Memory B cell (primary cell): ENCODE measurements around the gene CFAP58.

Experiments used
- ATAC-seq: fragments of 150-1000 bp; cut with Tn5 transposase; 2 replicates; pipeline ENCODE4 v1.10.0; 2021; ENCODE audit warnings: low read depth, mild to moderate bottlenecking, moderate library complexity
- DNase-seq, 2 donors: peaks; one replicate each; pipeline ENCODE4 v3.0.0; 2022; ENCODE audit warnings: low spot score in 2 of 2
- H3K27ac Mint-ChIP-seq: one replicate; pipeline ENCODE4 v1.8.0; 2022; ENCODE audit warnings: mild to moderate bottlenecking, moderate library complexity, mixed read lengths
- H3K27me3 Mint-ChIP-seq: one replicate; pipeline ENCODE4 v1.8.0; 2022; ENCODE audit warnings: mixed read lengths
- H3K36me3 Mint-ChIP-seq: one replicate; pipeline ENCODE4 v1.8.0; 2022; ENCODE audit warnings: mild to moderate bottlenecking, mixed read lengths
- H3K4me1 Mint-ChIP-seq: one replicate; pipeline ENCODE4 v1.8.0; 2022; ENCODE audit warnings: mixed read lengths
- H3K4me3 Mint-ChIP-seq: one replicate; pipeline ENCODE4 v1.8.0; 2022; ENCODE audit warnings: mild to moderate bottlenecking, moderate library complexity, mixed read lengths
- H3K9me3 Mint-ChIP-seq: one replicate; pipeline ENCODE4 v1.8.0; 2022; ENCODE audit warnings: mixed read lengths

CFAP58 gene

GRCh38 chr10:104336821-104337467 is 16.7 kb upstream of the CFAP58 start:
- ATAC-seq: peak; percentile 35
- Mint-ChIP-seq H3K9me3 (no peaks in the 10 kb centered on the region), H3K4me3 (peak overlapping the region; percentile 99), H3K4me1 (peaks cover 35% of the 10 kb centered on the region), H3K27ac (peak overlapping the region; percentile 95), H3K27me3 (no peaks in the 10 kb centered on the region), H3K36me3 (peaks cover 3% of the 10 kb centered on the region)
- no peak for DNase-seq

- Mint-ChIP-seq H3K9me3 (no peaks in the 10 kb centered on the region), H3K27ac (peak overlapping the region; percentile 95), H3K4me3 (peak overlapping the region; percentile 99), H3K36me3 (peaks cover 3% of the 10 kb centered on the region), H3K4me1 (peaks cover 35% of the 10 kb centered on the region), H3K27me3 (no peaks in the 10 kb centered on the region)
- peak; percentile 59 for ATAC-seq
- peak; percentile 39 for DNase-seq
These were observed 16.1 kb upstream of the CFAP58 start for GRCh38 chr10:104337521-104337984.

GRCh38 chr10:104337985-104338735 is 15.5 kb upstream of the CFAP58 start, which contains the start of gene ITPRIP:
Gene ITPRIP, minus strand, starts transcription at chr10:104338465. Its CDS starts 22,414 bp downstream, at chr10:104316051.
- Mint-ChIP-seq H3K9me3 (no peaks in the 10 kb centered on the region), H3K36me3 (peaks cover 1% of the 10 kb centered on the region), H3K4me3 (peak within 1 kb of the TSS; percentile 99), H3K27me3 (no peaks in the 10 kb centered on the region), H3K27ac (peak within 1 kb of the TSS; percentile 95), H3K4me1 (peaks cover 30% of the 10 kb centered on the region)
- ATAC-seq (peak; percentile 69), DNase-seq (peak; percentile 56 to 67)

- DNase-seq: no peak
- peak overlapping the region; percentile 47 for H3K27ac Mint-ChIP-seq
- no peaks in the 10 kb centered on the region for H3K36me3 Mint-ChIP-seq
- peaks cover 25% of the 10 kb centered on the region for H3K4me1 Mint-ChIP-seq
- peak overlapping the region; percentile 99 for H3K4me3 Mint-ChIP-seq
- ATAC-seq: no peak
- H3K9me3 Mint-ChIP-seq: no peaks in the 10 kb centered on the region
- no peaks in the 10 kb centered on the region for H3K27me3 Mint-ChIP-seq
These were observed 14.0 kb upstream of the CFAP58 start for GRCh38 chr10:104339469-104340110.

GRCh38 chr10:104340111-104340526 is 13.5 kb upstream of the CFAP58 start:
- Mint-ChIP-seq H3K27me3 (no peaks in the 10 kb centered on the region), H3K27ac (no peak overlapping the region), H3K4me1 (peaks cover 20% of the 10 kb centered on the region), H3K9me3 (no peaks in the 10 kb centered on the region), H3K36me3 (no peaks in the 10 kb centered on the region), H3K4me3 (peak overlapping the region; percentile 1)
- no peak for DNase-seq
- no peak for ATAC-seq

- DNase-seq (no peak), ATAC-seq (no peak)
- no peaks in the 10 kb centered on the region for H3K9me3 Mint-ChIP-seq
- no peaks in the 10 kb centered on the region for H3K36me3 Mint-ChIP-seq
- H3K4me1 Mint-ChIP-seq: peaks cover 15% of the 10 kb centered on the region
- H3K27me3 Mint-ChIP-seq: no peaks in the 10 kb centered on the region
- H3K27ac Mint-ChIP-seq: no peak overlapping the region
- no peak overlapping the region for H3K4me3 Mint-ChIP-seq
These were observed 13.0 kb upstream of the CFAP58 start for GRCh38 chr10:104340641-104341040.

- ATAC-seq (no peak), DNase-seq (no peak)
- H3K27ac Mint-ChIP-seq: no peak overlapping the region
- H3K9me3 Mint-ChIP-seq: no peaks in the 10 kb centered on the region
- no peaks in the 10 kb centered on the region for H3K36me3 Mint-ChIP-seq
- no peak overlapping the region for H3K4me3 Mint-ChIP-seq
- peaks cover 17% of the 10 kb centered on the region for H3K4me1 Mint-ChIP-seq
- H3K27me3 Mint-ChIP-seq: no peaks in the 10 kb centered on the region
These were observed 10.7 kb upstream of the CFAP58 start for GRCh38 chr10:104342941-104343411.

GRCh38 chr10:104344219-104344618 is 9.4 kb upstream of the CFAP58 start:
- Mint-ChIP-seq H3K4me1 (peaks cover 20% of the 10 kb centered on the region), H3K4me3 (no peak overlapping the region), H3K9me3 (no peaks in the 10 kb centered on the region), H3K27ac (no peak overlapping the region), H3K27me3 (no peaks in the 10 kb centered on the region), H3K36me3 (no peaks in the 10 kb centered on the region)
- no peak for DNase-seq
- no peak for ATAC-seq

GRCh38 chr10:104345515-104345914 is 8.1 kb upstream of the CFAP58 start:
- no peaks in the 10 kb centered on the region for H3K36me3 Mint-ChIP-seq
- no peak overlapping the region for H3K27ac Mint-ChIP-seq

GRCh38 chr10:104345941-104346340 is 7.7 kb upstream of the CFAP58 start:
- no peaks in the 10 kb centered on the region for H3K36me3 Mint-ChIP-seq
- H3K27ac Mint-ChIP-seq: no peak overlapping the region
- DNase-seq (no peak), ATAC-seq (no peak)
- H3K9me3 Mint-ChIP-seq: no peaks in the 10 kb centered on the region
- H3K4me1 Mint-ChIP-seq: peaks cover 12% of the 10 kb centered on the region
- H3K27me3 Mint-ChIP-seq: no peaks in the 10 kb centered on the region
- H3K4me3 Mint-ChIP-seq: no peak overlapping the region

More at GRCh38 chr10:104345515-104345914, 8.1 kb upstream of the CFAP58 start:
- Mint-ChIP-seq H3K4me3 (no peak overlapping the region), H3K27me3 (no peaks in the 10 kb centered on the region), H3K4me1 (peaks cover 12% of the 10 kb centered on the region), H3K9me3 (no peaks in the 10 kb centered on the region)
- ATAC-seq: no peak
- DNase-seq: no peak

GRCh38 chr10:104347295-104348045 is 6.2 kb upstream of the CFAP58 start:
- no peaks in the 10 kb centered on the region for H3K36me3 Mint-ChIP-seq
- no peak overlapping the region for H3K27ac Mint-ChIP-seq
- no peak for DNase-seq
- H3K27me3 Mint-ChIP-seq: no peaks in the 10 kb centered on the region
- ATAC-seq: no peak
- H3K4me3 Mint-ChIP-seq: no peak overlapping the region
- no peaks in the 10 kb centered on the region for H3K9me3 Mint-ChIP-seq
- H3K4me1 Mint-ChIP-seq: peaks cover 17% of the 10 kb centered on the region

GRCh38 chr10:104348601-104349000 is 5.0 kb upstream of the CFAP58 start:
- peaks cover 19% of the 10 kb centered on the region for H3K4me1 Mint-ChIP-seq
- DNase-seq (no peak), ATAC-seq (no peak)
- H3K9me3 Mint-ChIP-seq: no peaks in the 10 kb centered on the region
- H3K36me3 Mint-ChIP-seq: no peaks in the 10 kb centered on the region
- H3K4me3 Mint-ChIP-seq: no peak overlapping the region
- H3K27ac Mint-ChIP-seq: no peak overlapping the region
- no peaks in the 10 kb centered on the region for H3K27me3 Mint-ChIP-seq

- Mint-ChIP-seq H3K27me3 (no peaks in the 10 kb centered on the region), H3K4me3 (no peak overlapping the region), H3K27ac (no peak overlapping the region)
These were observed 4.0 kb upstream of the CFAP58 start for GRCh38 chr10:104349623-104350126.

More at GRCh38 chr10:104349623-104350126, 4.0 kb upstream of the CFAP58 start:
- Mint-ChIP-seq H3K9me3 (no peaks in the 10 kb centered on the region), H3K36me3 (no peaks in the 10 kb centered on the region), H3K4me1 (peaks cover 19% of the 10 kb centered on the region)
- DNase-seq (peak; percentile 39 to 58), ATAC-seq (peak; percentile 65)
